SH-SY5Y (cell line): ENCODE results near the gene CLDN16.

Experiments
- GATA2 ChIP-seq: IDR thresholded peaks from 2 replicates; pipeline ENCODE4 v1.6.1; 2011; ENCODE audit warnings: mild to moderate bottlenecking, low read depth, low read length
- GATA3 ChIP-seq: IDR thresholded peaks from 2 replicates; pipeline ENCODE4 v1.6.1; 2011; ENCODE audit warnings: low read depth, mild to moderate bottlenecking, low read length, moderate library complexity

CLDN16 gene

GRCh38 chr3:190396001-190396400 is 8.0 kb downstream of the CLDN16 start:
- no peak for TF ChIP-seq GATA2
- no peak for TF ChIP-seq GATA3

GRCh38 chr3:190397889-190398288 is 9.9 kb downstream of the CLDN16 start:
- no peak for TF ChIP-seq GATA3
- TF ChIP-seq GATA2 = no peak

- TF ChIP-seq GATA2 (no peak), GATA3 (no peak)
Measured at GRCh38 chr3:190399677-190400076, 11.7 kb downstream of the CLDN16 start.

GRCh38 chr3:190401963-190402362 is 14.0 kb downstream of the CLDN16 start:
- TF ChIP-seq GATA2 (no peak), GATA3 (no peak)

GRCh38 chr3:190404715-190405114 is 16.8 kb downstream of the CLDN16 start:
- no peak for TF ChIP-seq GATA2
- no peak for TF ChIP-seq GATA3

- TF ChIP-seq GATA2 (no peak), GATA3 (no peak)
Measured at GRCh38 chr3:190414297-190414696, 26.3 kb downstream of the CLDN16 start.

- no peak for TF ChIP-seq GATA2
- TF ChIP-seq GATA3 = no peak
Measured at GRCh38 chr3:190424108-190424477, 36.1 kb downstream of the CLDN16 start.

- TF ChIP-seq GATA3 = no peak
- no peak for TF ChIP-seq GATA2
Measured at GRCh38 chr3:190424478-190425439, 36.8 kb downstream of the CLDN16 start.

- TF ChIP-seq GATA3 (no peak), GATA2 (no peak)
Measured at GRCh38 chr3:190425833-190426232, 37.9 kb downstream of the CLDN16 start.

- TF ChIP-seq GATA3 (no peak), GATA2 (no peak)
Measured at GRCh38 chr3:190426806-190427507, 39.0 kb downstream of the CLDN16 start.

- TF ChIP-seq GATA3 (no peak), GATA2 (no peak)
Measured at GRCh38 chr3:190429681-190430080, 41.7 kb downstream of the CLDN16 start.

GRCh38 chr3:190430906-190431305 is 42.9 kb downstream of the CLDN16 start:
- TF ChIP-seq GATA2 (no peak), GATA3 (no peak)

GRCh38 chr3:190432216-190432615 is 44.3 kb downstream of the CLDN16 start:
- TF ChIP-seq GATA3 = no peak

- TF ChIP-seq GATA2 (no peak), GATA3 (no peak)
Measured at GRCh38 chr3:190433626-190434025, 45.7 kb downstream of the CLDN16 start.

GRCh38 chr3:190435618-190436017 is 47.7 kb downstream of the CLDN16 start:
- TF ChIP-seq GATA2 = no peak
- no peak for TF ChIP-seq GATA3

GRCh38 chr3:190436331-190436730 is 48.4 kb downstream of the CLDN16 start:
- TF ChIP-seq GATA2 (no peak), GATA3 (no peak)
